Myocyte (in vitro differentiated cells): ENCODE results near the gene CENPV. TPM values are rescaled to one million over a fixed set of nuclear protein-coding genes. Genes with fewer than 3 reads are reported as not detected.
"Not testable (repeated sequence)": the region's sequence is repeated elsewhere in the genome, so short reads cannot be mapped to it uniquely, and the experiment has no call there.

Experiments
- DNase-seq: peaks from one replicate; pipeline ENCODE4 v3.0.0-alpha.2; 2012; ENCODE audit warnings: low read depth
- total RNA-seq: library from RNA; depleted of rRNA; stranded (reverse); fragments of >200 nt; gene quantifications from 2 replicates; pipeline ENCODE4 v1.2.3, GENCODE V29; 2014

The CENPV gene
- total RNA-seq, 1 donor from 2014 or later, result 8.2 TPM

- no peak for DNase-seq
These were observed 38.4 kb downstream of the CENPV start for GRCh38 chr17:16314859-16315258.

DNA sequence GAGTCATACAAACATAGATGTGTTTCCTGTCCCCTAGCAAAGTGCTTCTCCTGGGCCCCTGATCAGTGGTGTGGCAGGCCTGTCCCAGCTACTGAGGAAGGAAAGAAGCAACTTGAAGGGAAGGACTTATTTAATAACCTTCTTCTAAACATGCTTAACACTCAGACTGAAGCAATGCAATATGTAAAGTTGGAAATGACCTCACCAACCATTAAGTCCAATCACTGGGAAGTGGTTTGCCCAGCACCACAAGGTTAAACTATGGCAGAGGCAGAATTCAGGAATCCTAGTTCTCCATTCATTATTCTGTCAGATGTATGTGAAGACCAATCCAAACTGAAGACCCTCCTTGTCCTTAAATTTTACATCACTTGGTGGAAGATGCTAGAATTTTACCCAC, 39.1 kb downstream of the CENPV start:
- DNase-seq, result peak; percentile 29

DNA sequence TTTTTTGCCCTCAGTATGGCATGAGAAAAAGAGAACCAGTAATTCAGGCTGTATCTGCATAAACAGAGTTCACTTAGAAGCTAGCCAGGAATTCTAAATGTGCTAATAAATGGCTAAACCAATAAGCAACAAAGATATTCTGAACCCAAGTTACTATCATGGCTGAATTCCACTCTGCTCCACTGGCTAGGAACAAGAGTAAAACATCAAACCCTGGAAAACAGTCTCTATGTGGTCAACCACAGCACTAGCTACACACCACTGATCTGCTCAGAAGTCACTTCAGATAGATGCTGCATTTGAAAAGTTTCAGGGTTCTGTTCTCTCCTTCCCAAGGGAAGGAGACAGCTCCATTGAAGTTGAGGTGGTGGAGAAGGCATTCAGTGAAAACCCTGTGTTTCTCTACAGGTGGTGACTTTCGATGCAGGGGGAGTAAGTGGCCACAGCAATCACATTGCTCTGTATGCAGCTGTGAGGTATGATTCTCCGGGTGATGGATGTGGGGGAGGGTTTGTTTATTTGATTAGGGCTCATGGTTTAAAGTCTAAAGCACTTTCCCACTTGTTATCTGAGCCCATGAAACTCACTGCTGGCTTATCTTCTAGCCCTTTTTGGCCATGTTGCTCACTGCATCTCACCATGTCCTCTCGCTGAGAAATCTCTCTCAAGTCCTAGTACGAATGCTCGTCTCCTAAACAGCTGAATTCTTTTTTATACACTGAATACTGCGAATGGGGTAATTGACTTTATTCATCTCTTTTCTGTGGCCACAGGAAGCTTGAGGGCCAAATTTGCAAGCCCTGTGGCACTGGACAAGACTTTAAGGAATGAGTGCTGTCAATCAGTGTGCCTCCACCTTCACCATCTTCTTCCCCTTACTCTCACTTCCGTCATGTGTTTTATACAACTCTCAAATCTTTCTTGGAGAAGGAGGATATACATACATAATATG, 39.9 kb downstream of the CENPV start:
- no peak for DNase-seq

DNA sequence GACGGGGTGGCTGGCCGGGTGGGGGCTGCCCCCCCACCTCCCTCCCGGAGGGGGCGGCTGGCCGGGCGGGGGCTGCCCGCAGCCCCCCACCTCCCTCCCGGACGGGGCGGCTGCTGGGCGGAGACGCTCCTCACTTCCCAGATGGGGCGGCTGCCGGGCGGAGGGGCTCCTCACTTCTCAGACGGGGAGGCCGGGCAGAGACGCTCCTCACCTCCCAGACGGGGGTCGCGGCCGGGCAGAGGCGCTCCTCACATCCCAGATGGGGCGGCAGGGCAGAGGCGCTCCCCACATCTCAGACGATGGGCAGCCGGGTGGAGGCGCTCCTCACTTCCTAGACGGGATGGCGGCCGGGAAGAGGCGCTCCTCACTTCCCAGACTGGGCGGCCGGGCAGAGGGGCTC, 41.2 kb downstream of the CENPV start:
- DNase-seq, result not testable (repeated sequence)

DNA sequence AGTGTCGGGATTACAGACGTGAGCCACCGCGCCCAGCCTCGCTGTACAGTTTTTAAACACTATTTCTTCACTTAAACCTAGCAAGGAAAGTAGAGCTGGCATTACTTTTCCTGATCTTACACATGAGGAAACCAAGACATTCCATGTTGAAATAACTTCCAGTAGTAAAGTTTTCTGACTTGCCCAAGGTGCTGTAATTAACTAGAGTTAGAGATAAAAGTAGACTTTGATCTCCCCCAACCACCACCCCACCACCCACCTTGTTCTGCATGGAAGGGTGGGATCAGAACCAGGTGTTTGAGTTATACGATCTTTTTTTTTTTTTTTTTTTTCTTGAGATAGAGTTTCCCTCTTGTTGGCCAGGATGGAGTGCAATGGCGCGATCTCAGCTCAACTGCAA, 47.1 kb downstream of the CENPV start:
- no peak for DNase-seq

DNA sequence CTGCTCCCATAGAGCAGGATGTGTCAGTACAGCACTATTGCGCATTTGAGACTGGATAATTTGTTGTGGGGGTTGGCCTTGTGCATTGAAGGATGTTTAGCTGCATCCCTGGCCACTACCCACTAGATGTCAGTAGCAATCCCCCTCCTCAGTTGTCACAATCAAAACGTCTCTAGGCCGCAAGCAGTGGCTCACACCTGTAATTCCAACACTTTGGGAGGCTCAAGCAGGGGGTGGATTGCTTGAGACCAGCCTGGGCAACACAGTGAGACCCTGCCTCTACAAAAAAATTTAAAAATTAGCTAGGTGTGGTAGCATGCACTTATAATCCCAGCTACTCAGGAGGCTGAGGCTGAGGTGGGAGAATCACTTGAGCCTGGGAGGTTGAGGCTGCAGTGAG, 48.4 kb downstream of the CENPV start:
- no peak for DNase-seq

DNA sequence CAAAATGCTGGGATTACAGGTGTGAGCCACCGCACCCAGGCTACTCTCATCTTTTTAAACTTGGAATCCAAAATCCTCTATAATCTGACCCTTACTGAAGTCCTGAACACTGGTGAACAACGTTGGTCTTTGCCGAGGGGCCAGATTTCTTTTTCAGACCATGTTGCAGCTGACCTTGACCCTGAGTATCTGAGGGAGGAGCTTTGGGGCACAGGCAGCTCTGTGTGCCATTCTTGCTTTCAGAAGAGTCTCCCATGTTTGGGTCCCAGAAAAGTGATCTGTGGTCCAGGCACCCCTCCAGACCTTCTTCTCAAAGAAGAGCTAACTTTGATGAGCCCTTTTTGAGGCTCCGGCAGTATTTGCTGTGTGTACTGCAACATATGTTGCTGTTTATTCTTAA, 50.4 kb downstream of the CENPV start:
- DNase-seq, result no peak

GRCh38 chr17:16301963-16302855, 51.1 kb downstream of the CENPV start:
- no peak for DNase-seq

DNA sequence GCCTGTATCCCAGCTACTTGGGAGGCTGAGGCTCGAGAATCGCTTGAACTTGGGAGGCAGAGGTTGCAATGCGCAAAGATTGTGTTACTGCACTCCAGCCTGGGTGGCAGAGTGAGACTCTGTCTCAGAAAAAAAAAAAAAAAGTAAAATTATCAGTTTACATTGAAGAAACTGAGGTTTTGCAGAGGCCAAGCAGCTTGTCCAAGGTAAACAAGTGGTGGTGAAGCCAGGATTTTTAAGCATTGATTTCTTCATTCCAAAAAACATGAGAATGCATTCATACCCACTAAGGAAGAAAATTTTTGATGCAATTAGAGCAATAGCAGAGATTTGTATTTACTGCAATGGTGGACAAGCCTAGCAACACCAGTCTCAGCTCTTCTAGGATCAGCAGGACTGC, 52.7 kb downstream of the CENPV start:
- DNase-seq, result no peak

- DNase-seq, result no peak
These were observed 55.1 kb downstream of the CENPV start for GRCh38 chr17:16298140-16298662.

DNA sequence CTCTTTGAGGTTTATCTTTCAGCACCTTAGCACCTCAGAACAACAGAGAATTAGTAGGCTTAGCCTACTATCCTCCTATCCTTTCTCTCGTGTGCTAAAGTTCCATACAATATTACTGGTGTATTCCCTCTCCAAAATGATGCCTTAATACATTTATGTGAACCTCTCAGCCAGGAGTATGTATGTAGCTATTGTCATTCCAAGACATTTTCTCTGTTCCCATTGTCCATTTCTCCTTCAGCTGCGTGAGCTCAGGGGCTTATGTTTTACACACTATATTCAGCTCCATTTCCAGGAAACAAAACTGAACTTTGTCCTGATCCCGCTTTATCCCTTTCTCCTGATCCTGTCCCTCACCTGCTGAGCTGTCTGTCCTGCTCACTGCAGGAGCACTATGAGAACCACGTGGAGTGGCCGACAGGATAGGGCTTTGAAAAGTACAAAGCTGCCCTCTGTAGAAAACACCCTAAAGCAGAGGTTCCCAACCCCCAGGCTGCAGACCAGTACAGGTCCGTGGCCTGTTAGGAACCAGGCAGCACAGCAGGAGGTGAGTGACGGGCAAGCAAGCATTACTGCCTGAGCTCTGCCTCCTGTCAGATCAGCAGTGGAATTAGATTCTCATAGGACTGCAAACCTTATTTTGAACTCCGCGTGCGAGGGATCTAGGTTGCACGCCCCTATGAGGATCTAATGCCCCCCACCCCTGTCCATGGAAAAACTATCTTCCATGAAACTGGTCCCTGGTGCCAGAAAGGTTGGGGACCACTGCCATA, 55.7 kb downstream of the CENPV start:
- DNase-seq, result no peak

GRCh38 chr17:16296072-16296471, 57.2 kb downstream of the CENPV start:
- not testable (repeated sequence) for DNase-seq

GRCh38 chr17:16294560-16294959, 58.7 kb downstream of the CENPV start:
- no peak for DNase-seq

- no peak for DNase-seq
These were observed 59.3 kb downstream of the CENPV start for GRCh38 chr17:16293931-16294330.

Other genes with a start within 250 kb of the CENPV start
- 60.0 and 73.3 TPM in 2 replicates for gene NCOR1, start 137.9 kb downstream of the CENPV start, total RNA-seq
- 12.9 and 16.4 TPM in 2 replicates for gene PIGL, start 136.3 kb downstream of the CENPV start, total RNA-seq
- gene UBB, start 27.6 kb upstream of the CENPV start, total RNA-seq, result 823 and 904 TPM in 2 replicates
- 13.1 and 16.1 TPM in 2 replicates for gene TRPV2, start 62.1 kb upstream of the CENPV start, total RNA-seq
- gene LRRC75A, start 138.7 kb upstream of the CENPV start, total RNA-seq, result 0.21 and 0.51 TPM in 2 replicates
- 8.3 and 11.4 TPM in 2 replicates for gene ZNF287, start 215.7 kb upstream of the CENPV start, total RNA-seq